ENCODE results near the gene HLA-DOA. TPM values are rescaled to one million over a fixed set of nuclear protein-coding genes. Genes with fewer than 3 reads are reported as not detected.

HLA-DOA gene
- total RNA-seq, 1 donor, result under 0.01 TPM

DNA sequence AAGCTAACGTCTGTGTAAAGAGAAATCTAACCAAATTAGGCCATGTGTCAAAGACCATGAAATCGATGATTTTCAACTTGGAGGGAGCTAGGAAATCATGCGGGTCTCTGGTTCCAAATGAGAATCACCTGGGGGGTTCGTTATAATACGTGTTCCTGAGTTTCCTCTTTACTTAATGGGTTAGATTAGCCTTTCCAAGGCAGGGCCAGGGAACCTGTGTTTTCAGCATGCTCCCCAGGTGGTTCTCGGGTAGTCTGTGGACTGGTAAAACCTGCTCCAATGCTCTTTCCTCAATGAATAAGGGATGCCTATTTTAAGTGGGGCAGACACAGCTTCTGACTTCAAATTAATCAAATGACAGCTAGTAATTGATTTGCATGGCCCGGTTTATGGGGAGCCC, 965 bp upstream of the HLA-DOA start:
- H3K27me3 ChIP-seq (ENCODE audit: insufficient read depth, low read length), result peaks cover 39% of the 10 kb centered on the region
- H3K4me1 ChIP-seq (ENCODE audit: insufficient read depth, low read length), result no peaks in the 10 kb centered on the region

DNA sequence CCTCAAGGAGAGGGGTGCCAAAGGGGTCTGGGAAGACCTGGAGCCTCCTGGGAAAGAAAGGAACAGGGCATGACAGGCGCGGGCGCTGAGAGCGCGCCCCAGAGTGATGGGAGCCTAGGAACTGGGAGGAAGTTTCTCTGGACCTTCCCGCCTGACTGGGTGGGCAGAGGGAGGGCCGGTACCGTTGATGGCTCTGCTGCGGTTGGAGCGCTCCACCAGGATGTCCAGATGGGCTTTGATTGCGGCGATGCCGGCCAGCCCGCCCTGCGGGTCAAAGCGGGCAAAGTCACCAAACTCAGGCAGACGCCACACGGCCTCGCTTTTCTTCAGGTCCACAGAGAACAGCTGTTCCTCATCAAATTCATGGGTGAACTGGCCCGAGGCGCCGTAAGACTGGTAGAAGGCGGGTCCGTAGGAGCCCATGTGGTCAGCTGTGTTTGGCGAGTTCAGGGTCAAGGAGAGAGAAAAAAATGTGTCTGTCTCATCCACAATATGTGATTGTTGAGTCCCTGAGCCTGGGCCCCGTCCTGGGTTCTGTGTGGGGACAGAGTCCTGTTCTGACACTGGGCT, 1.5 kb downstream of the HLA-DOA start:
- no peak overlapping the region for H2AFZ ChIP-seq (ENCODE audit: low read length)
- H3K27ac ChIP-seq (ENCODE audit: low read depth, low read length), result no peak overlapping the region
- peaks cover 48% of the 10 kb centered on the region for H3K27me3 ChIP-seq (ENCODE audit: insufficient read depth, low read length)
- no peaks in the 10 kb centered on the region for H3K9me3 ChIP-seq (ENCODE audit: low read depth, low read length)
- DNase-seq (ENCODE audit: insufficient read length, low spot score, missing footprints), result no peak
- no peaks in the 10 kb centered on the region for H3K36me3 ChIP-seq (ENCODE audit: insufficient read depth, low read length)
- H3K79me2 ChIP-seq (ENCODE audit: insufficient read depth, low read length), result no peaks in the 10 kb centered on the region
- no peak overlapping the region for H3K4me3 ChIP-seq (ENCODE audit: insufficient read depth, low read length)
- no peaks in the 10 kb centered on the region for H4K20me1 ChIP-seq (ENCODE audit: insufficient read depth, low read length)
- H3K4me2 ChIP-seq (ENCODE audit: insufficient read depth, low read length), result no peak overlapping the region
- no peak for TF ChIP-seq CTCF (IDR thresholded peaks at IDR 0.05; ENCODE audit: extremely low read depth, low read depth, low read length)
- H3K4me1 ChIP-seq (ENCODE audit: insufficient read depth, low read length), result no peaks in the 10 kb centered on the region

More for the DNA sequence above, 965 bp upstream of the HLA-DOA start:
- H3K79me2 ChIP-seq (ENCODE audit: insufficient read depth, low read length), result no peaks in the 10 kb centered on the region
- TF ChIP-seq CTCF (IDR thresholded peaks at IDR 0.05; ENCODE audit: extremely low read depth, low read depth, low read length), result no peak
- H3K4me3 ChIP-seq (ENCODE audit: insufficient read depth, low read length), result no peak overlapping the region
- no peaks in the 10 kb centered on the region for H3K36me3 ChIP-seq (ENCODE audit: insufficient read depth, low read length)
- DNase-seq (ENCODE audit: insufficient read length, low spot score, missing footprints), result no peak
- H3K9me3 ChIP-seq (ENCODE audit: low read depth, low read length), result no peaks in the 10 kb centered on the region
- no peak overlapping the region for H3K4me2 ChIP-seq (ENCODE audit: insufficient read depth, low read length)
- no peak overlapping the region for H2AFZ ChIP-seq (ENCODE audit: low read length)
- H4K20me1 ChIP-seq (ENCODE audit: insufficient read depth, low read length), result no peaks in the 10 kb centered on the region
- no peak overlapping the region for H3K27ac ChIP-seq (ENCODE audit: low read depth, low read length)

DNA sequence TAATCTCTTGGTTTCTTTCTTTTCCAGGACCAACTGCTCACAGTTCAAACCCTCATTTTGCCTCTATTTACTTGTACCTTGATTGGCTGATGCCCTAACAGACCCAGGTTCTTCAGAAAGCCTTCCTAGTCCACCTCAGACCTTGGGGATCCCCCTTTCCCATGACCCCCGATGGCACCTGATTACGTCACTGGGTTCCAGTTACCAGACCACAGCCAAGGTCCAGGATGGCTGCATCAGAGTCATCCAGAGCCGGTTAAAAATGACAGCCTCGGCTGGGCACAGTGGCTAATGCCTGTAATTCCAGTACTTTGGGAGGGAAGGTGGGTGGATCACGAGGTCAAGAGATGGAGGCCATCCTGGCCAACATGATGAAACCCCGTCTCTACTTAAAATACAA, 4.5 kb downstream of the HLA-DOA start:
- H3K9me3 ChIP-seq (ENCODE audit: low read depth, low read length), result no peaks in the 10 kb centered on the region
- no peaks in the 10 kb centered on the region for H3K4me1 ChIP-seq (ENCODE audit: insufficient read depth, low read length)
- no peak overlapping the region for H3K27ac ChIP-seq (ENCODE audit: low read depth, low read length)
- peaks cover 56% of the 10 kb centered on the region for H3K27me3 ChIP-seq (ENCODE audit: insufficient read depth, low read length)
- H3K4me2 ChIP-seq (ENCODE audit: insufficient read depth, low read length), result no peak overlapping the region
- no peak overlapping the region for H3K4me3 ChIP-seq (ENCODE audit: insufficient read depth, low read length)
- no peak overlapping the region for H2AFZ ChIP-seq (ENCODE audit: low read length)
- no peaks in the 10 kb centered on the region for H3K79me2 ChIP-seq (ENCODE audit: insufficient read depth, low read length)
- TF ChIP-seq CTCF (IDR thresholded peaks at IDR 0.05; ENCODE audit: extremely low read depth, low read depth, low read length), result no peak
- no peaks in the 10 kb centered on the region for H3K36me3 ChIP-seq (ENCODE audit: insufficient read depth, low read length)
- no peaks in the 10 kb centered on the region for H4K20me1 ChIP-seq (ENCODE audit: insufficient read depth, low read length)
- no peak for DNase-seq (ENCODE audit: insufficient read length, low spot score, missing footprints)

- no peak for DNase-seq (ENCODE audit: insufficient read length, low spot score, missing footprints)
- H3K79me2 ChIP-seq (ENCODE audit: insufficient read depth, low read length), result no peaks in the 10 kb centered on the region
- H3K4me2 ChIP-seq (ENCODE audit: insufficient read depth, low read length), result no peak overlapping the region
- no peak for TF ChIP-seq CTCF (IDR thresholded peaks at IDR 0.05; ENCODE audit: extremely low read depth, low read depth, low read length)
- H2AFZ ChIP-seq (ENCODE audit: low read length), result no peak overlapping the region
- H3K36me3 ChIP-seq (ENCODE audit: insufficient read depth, low read length), result no peaks in the 10 kb centered on the region
- no peak overlapping the region for H3K27ac ChIP-seq (ENCODE audit: low read depth, low read length)
- H3K27me3 ChIP-seq (ENCODE audit: insufficient read depth, low read length), result peaks cover 48% of the 10 kb centered on the region
- no peak overlapping the region for H3K4me3 ChIP-seq (ENCODE audit: insufficient read depth, low read length)
- H3K9me3 ChIP-seq (ENCODE audit: low read depth, low read length), result no peaks in the 10 kb centered on the region
- H4K20me1 ChIP-seq (ENCODE audit: insufficient read depth, low read length), result no peaks in the 10 kb centered on the region
- no peaks in the 10 kb centered on the region for H3K4me1 ChIP-seq (ENCODE audit: insufficient read depth, low read length)
Measured at GRCh38 chr6:33001685-33002084, 7.7 kb downstream of the HLA-DOA start.

All from osteoblast (primary cell).